ENCODE measurements around the gene PKIB.

The PKIB gene

DNA sequence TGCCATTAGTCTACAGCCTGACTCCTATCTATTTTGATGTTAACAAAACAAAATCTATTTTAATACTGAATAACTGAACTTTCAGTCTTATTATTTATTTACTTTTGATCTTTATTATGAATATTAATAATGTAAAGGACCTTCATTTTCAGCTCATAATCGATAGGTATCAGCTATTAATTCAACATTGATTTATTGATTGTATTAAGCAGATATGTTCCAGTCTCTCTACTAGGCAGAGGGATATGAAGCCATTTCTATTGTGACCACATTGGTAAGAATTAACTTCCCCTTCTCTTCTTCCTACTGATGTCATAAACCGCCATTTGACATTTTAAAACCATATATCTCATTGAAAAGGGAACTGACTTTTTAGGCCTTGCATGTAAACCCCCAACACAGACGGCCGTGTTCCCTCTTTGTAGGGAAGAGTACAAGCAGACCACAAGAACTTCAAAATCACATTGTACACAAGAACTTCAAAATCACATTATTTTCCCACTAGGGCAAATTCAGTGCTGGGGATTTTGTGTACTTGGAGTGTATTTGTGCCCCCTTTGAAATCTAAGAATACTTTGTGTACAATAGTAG is 99.8 kb downstream of the PKIB start:
- DNase-seq (ENCODE audit: low read depth, low spot score): no peak

DNA sequence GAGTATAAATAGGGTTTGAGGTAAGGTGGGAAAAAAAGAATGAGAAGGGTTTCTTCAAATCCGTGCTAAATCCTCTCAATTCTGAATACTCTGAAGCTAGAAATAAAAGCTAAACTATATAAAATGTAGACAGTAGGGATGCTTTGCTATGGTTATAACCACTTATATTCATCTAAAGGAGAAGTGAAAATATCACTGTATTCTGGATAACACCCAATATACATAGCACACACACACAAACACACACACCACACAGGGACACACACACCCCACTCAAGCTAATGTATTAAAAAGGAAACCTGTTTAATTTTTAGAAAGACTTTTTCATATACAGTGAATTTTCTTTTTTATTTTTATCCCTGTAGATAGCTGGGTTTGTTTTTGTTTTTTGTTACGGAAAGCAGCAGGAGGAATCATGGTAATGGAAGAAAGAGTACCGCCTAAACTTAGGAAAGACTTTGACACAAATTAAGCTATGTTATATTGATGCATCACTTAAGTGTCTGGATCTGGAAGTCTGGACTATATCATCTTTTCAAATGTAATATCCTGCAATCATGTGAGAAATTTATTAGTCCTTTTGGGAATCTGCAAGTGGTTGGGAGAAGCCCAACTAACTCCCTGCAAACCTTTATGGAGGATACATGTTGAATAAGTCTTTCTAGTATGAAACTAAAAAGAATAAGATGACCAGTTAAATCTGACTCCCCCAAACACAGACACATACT is 100.9 kb downstream of the PKIB start:
- DNase-seq (ENCODE audit: low read depth, low spot score): no peak

DNA sequence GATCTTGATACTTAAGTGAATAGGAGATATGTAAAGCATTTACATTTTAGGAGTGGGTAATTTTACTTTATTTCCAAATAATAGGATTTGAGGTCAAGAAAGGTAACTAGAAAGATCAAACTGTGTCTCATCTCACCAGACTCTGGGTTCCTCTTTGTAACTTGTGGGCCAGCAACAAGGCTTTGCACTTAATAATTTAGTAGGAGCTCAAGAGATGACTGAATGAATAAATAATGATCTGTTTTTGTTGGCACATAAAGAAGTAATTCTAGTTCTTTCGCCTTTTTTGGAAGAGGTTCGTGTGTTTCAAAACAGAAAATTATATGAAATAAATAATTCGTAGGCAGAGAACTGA is 101.9 kb downstream of the PKIB start:
- DNase-seq (ENCODE audit: low read depth, low spot score): no peak

DNA sequence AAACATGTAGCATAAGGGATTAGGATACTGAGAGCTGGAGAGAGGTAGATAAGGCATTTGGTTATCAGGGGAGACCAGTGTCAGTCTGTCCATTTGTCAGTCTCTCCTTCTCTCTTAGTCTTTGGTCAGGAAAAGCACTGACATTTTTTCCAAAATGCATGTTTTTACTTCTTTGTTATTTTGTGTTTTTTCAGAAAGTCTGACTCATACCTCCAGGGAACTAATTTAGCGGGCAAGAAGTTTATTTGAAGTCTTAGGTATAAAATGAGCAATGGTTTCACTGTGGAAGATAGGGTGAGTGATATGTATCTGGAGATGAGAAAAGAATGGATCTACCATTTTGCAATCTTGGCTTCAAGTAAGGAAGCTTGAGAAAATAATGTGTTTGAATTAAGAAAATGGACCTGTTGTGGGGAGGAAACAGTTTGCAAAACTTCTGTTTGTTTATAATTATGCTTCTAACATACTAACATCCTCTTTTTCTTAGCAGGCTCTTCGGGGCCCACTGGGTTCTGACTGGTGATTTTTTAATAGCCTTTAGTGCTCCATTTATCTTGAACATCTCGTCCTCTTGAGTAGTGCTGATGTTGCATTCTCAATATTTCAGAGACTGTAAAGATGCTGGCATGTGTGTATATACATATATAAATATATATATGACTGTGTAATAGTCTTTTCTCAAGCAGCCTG is 102.4 kb downstream of the PKIB start:
- DNase-seq (ENCODE audit: low read depth, low spot score): no peak

DNA sequence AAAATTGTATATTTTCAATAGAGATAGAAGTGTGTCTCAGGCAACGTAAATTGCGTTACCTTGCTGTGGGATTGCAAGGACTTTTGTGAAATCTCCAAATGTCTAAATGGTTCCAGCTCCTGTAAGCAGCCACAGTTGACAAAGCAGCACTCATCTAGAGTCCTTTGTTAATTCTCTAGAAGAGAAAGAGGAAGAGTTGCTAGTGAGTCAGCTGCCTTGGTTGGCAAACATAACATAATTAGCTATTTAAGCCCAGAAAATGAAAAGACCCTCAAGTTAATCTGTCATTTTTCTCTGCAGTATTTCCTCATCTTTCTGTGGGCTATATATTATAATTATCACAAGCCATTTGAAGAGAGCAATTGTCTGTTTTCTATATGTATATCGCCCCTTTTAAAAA is 102.9 kb downstream of the PKIB start:
- DNase-seq (ENCODE audit: low read depth, low spot score): no peak

DNA sequence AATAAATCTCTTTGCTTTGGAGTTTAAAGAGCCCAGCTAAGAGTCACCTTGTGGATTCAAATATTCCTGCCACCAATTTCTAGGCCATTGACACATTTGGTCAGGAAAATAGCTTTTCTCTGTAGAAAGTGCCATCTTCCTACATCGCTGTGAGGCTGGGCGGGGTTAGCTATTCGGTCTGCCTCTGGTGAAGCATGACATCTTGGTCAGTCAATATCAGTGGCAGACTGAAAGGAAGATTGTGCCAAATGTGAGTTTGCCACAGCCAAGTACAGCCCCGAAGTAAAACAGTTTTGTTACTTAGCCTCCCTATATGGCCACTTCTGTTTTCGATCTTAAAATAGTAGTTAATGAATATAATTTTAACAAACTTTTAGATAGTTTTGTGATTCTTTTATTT is 103.9 kb downstream of the PKIB start:
- DNase-seq (ENCODE audit: low read depth, low spot score): no peak

DNA sequence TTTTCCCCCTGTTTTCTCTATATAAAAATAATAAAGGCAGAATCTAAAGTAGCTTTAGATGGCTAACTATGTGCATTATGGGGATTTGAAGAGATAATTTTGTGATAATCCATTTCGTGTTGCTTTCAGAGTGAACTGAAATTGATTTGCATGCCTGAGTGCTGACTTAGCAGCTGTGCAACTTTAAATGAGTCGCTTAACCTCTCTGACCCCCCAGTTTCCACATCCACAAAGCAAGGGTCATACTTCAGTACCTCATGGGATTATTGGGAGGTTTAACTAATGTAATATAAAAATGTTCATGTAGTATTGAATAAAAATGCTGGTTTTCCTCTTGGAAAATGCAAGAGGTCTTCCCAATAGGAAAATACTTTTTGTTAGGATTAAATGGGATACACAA is 105.5 kb downstream of the PKIB start:
- no peak for DNase-seq (ENCODE audit: low read depth, low spot score)

DNA sequence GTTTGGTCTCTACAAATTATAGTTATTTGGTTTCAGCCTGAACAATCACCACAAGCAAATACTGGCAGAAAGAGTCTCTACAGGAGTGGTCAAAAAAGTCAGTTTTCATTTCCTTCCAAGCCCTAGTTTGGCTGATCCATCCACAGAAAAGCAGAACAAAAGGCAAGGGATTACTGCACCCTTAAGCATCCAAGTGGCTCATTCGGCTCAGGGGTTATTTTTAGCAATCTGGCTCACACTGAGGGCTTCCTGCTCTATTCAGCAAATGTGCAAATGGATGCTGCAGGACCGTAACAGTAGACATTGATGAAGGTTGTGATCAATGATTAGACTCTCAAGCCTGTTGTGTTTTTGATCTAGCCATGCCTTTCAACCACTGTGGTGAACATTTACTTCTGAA is 107.1 kb downstream of the PKIB start:
- no peak for DNase-seq (ENCODE audit: low read depth, low spot score)

DNA sequence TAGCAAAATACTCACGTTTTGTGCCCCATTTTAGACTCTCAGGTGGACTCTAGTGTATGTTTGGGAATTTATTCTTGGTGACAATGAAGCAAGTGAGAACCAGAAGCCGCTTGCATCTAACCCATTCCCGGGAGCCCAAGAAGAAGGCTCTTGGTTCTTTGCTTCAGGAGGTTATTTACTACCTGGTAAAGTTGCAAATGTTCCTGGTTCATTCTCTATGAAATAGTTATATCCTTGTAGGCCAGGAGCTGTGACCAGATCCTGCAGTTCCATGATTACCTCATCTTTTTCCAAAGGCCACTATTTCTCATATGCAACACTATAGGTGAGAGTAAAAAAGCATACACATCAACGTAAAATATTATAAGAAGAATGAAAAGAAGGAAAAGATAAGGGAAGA is 108.4 kb downstream of the PKIB start:
- no peak for DNase-seq (ENCODE audit: low read depth, low spot score)

DNA sequence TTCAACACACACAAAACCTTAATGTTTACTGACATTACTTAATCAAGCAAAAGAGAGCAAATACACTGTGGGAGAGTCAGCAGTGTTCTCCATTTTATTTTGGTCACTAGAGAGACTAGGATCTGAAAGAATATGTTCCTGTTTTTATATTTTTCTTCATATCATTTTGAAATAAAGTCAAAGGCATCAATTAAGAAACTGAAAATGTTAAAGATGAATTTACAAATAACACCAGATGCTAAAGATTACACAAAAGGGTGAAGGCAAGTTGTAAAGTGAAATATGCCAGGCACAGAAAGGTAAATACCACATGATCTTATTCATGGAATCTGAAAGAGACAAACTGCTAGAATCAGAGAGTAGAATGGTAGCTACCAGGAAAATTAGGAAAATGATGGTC is 109.0 kb downstream of the PKIB start:
- no peak for DNase-seq (ENCODE audit: low read depth, low spot score)

DNA sequence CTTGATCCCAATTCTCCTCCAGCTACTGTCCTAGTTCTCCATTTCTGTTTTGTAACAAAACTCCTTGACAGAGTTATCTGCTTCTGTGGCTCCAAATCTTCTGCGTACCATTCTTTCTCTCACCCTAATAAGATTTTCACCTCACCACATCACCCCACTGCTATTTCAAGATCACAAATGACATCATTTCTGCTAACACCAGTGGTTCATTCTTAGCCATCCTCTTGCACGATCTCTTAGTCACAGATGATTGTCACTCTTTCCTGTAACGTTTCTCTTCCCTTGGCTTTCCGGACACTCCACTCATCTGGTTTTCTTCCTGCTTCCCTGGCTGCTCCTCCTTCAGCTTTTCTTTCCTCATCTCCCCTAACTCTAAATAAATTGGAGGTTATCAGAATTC is 112.5 kb downstream of the PKIB start:
- DNase-seq (ENCODE audit: low read depth, low spot score): no peak

DNA sequence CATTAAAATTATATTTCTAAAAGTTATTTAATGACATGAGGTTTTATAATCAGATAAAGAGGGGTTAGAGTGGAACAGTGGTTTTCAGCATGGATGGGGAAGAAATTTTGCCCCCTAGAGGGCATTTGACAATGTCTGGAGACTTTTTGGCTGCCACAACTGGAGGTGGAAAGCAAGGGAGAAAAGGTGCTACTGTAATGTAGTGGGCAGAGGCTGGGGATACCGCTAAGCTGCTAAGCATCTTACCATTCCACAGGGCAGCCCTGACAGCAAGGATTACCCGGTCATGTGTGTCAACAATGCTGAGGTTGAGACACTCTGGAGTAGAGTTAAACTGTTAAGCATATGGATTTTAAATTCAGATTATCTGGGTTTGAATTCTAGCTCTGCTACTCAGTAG is 116.4 kb downstream of the PKIB start:
- DNase-seq (ENCODE audit: low read depth, low spot score): no peak

DNA sequence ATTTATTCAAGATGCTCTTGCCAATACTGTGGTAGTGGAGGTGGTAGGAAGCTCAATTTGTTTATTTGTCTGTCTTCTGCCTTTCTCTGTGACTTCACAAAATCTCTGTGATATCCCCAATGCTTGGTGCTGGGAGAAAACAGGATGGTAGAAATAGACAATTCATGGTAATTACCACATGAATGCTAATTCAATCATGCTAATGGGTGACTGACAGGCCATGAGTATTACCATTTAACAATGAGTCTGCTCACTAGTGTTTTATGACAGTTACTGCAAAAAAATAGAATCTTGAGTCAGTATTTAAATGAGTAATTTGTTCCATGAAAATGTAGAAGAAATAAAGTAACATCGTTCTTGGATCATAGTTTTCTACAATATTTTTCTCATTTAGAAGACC is 117.0 kb downstream of the PKIB start:
- DNase-seq (ENCODE audit: low read depth, low spot score): no peak

DNA sequence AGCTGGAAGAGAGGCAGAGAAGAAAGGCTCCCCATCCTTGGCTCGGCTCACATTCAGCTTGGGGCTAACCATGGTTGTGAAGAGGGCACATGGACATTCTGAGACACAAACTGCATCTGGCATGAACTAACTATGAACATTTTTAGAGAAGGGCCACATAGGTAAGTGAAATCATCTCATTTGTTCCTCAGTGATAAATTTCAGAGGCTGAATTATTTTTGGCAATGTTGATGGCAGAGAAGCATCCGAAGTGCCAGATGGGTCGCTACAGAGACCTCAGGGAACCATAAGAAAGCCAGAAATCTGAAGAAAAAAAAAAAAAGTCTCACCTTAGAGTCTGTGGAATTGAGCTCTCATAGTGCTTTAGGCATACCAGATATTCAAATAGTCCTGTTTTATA is 120.1 kb downstream of the PKIB start:
- no peak for DNase-seq (ENCODE audit: low read depth, low spot score)

DNA sequence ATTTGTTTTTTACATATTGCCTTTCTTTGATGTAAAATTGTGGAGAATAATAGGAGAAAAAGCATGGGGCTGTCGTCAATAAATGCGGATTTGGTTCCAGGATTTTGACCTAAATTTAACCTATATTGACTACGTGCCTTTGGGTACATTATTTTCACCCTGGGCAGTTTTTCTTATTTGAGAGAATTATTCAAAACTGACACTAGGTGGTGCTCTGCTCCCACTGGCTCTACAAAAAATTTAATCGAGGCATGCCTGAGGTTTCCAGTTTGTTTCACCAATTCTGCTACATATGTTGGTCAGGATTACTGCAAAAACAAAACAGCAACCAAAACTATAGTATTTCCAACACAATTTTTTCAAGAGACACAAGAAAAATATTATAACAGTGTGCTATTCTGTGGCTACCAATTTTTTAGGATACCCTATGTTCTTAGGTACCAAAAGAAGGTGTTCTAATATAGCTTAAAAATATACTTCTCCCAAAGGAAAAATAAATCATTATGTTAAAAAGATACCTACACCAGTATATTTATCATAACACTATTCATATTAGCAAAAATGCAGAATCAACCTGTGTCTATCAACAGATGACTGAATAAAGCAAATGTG is 120.7 kb downstream of the PKIB start:
- DNase-seq (ENCODE audit: low read depth, low spot score): no peak

DNA sequence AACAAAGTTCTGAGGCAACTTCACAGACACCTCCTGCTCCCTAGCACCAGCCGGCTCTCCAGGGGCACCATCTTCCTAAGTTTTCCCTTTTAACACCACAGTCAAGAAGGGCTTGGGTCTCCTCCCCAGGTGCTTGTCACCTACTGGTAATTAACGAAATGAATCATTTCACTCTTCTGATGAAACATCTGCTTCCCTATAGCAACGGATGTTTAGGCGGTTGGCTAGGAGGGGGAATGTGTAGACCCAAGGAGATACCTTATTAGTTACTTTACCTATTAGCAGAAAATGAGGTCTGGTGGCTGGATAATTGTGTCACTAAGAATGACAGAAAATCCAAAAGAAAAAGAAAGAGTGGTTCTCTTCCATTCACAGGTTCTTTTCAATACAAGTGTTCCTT is 123.1 kb downstream of the PKIB start:
- DNase-seq (ENCODE audit: low read depth, low spot score): no peak

DNA sequence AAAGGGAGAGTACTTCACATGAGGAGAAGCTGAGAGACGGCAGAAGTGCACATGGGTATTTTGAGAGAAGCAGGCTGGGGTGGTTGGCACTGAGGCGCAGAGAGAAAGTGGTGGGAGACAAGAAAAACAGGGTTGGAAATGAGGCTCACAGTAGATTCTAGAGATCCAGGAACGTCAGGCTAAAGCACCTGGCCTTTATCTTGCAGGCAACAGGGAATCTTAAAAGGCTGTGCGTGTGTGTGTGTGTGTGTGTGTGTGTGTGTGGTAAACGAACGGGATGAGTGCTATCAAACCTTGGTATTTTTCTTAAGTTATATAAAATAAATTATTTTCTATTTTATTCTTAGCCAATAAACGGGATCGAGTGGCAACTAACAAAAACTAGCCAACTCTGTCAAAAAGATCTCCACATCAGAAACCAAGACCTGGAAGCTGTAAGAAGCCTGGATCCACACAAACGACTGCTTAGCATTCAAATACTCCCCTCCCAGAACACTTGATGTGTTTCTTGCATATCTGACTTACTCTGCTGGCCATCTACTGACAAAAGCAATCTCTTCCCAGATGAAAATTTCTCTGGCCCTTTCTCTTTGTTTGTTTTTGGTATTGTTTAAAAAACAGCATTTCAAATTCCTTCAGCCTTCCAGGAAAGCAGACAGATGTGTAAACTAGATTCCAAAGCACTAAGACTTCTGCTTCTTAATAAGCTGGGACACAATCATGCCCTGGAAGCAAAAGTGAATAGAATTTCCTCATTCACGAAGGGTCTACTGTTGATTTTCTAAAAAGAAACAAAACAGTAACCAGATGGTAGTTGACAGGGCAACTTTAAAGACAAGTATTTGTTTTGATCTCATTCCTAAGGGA is 124.6 kb downstream of the PKIB start:
- no peak for DNase-seq (ENCODE audit: low read depth, low spot score)

DNA sequence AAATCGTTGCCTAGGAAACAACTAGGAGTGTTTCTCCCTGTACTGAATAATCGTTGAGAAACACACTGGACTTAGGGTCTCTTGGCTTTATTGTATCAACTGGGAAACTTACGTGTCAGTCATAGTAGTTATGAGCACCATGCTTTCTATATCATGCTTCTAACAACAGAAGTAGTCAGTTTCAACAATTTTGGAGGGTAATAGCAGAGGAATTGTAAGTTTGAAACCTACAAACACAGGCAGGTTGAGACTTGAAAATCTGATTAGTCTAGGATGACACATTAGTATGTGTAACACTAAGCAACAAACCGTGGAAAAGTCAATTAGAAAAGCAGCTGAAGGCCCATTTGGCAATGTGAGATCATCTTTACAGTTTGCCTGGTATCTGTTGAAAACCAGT is 125.4 kb downstream of the PKIB start:
- no peak for DNase-seq (ENCODE audit: low read depth, low spot score)

DNA sequence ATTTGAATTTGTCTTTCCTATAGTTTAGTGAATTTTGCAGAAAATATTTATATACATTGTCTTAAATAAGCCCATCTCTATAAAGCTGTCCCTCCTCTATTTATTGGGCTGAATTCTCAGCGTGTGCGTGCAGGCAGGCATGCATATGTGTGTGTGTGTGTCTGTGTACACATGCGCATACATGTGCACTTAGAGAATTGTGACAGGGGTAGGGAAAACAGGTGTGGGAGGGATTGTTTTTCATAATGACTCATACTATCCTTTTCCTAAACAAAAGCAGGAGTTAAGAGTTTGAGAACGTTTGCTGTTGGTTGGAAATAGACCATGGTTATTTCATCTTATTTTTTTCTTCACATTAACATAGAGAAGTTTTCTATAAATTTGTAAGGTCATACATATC is 126.0 kb downstream of the PKIB start:
- DNase-seq (ENCODE audit: low read depth, low spot score): no peak

DNA sequence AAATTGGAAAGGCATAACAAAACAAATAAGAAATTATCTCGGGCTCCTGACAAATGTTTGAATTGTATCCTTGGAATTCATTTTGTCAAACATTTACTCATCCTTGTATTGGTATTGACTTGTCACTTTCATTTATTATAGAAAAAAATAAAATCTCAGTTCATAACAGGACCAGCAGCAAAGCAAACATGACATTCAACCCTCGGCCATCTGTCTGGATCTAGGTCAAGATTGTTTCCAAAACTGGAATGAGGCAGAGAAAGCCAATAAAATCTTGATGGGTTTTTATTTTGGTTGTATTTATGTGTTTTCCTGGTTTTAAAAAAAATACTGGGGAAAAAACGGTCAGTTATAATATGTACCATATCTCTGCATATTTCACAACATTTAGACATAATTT is 126.4 kb downstream of the PKIB start:
- no peak for DNase-seq (ENCODE audit: low read depth, low spot score)

DNA sequence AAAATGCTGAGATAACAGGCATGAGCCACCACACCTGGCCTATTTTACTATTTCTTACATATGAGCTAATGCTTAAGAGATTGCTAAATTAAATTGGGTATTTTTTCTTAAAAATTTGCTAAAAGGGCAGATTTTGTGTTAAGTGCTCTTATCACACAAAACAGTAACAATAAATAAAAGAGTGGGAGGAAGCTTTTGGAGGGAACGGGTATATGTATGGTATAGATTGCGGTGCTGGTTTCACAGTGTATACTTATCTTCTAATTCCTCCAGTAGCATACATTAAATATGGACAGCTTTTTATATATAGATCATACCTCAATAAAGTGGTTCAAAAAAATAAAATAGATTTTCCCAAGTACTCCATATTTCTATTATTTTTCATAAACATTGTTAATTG is 129.9 kb downstream of the PKIB start:
- DNase-seq (ENCODE audit: low read depth, low spot score): no peak

DNA sequence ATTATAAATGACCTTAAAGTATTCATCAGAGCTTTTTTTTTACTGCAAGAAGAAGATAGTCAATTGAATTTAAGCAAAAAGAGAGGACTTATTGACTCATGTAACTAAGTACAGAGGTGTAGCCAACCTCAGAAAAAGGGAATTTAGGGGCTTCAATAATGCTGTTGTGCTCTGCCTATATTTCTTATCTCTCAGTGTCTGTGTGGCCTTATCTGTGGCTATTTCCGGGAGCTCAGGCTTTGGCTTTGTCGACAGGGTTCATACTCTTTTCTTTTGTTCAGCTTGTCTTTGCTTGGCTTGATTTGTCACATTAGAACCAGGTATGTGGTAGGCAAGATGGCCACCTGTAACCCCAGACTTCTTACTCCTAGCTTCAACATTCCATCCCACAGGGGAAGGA is 130.7 kb downstream of the PKIB start:
- no peak for DNase-seq (ENCODE audit: low read depth, low spot score)

All from activated naive CD8-positive, alpha-beta T cell treated with anti-CD3 and anti-CD28 coated beads, Interleukin-2, amount 50 U/mL, for 16 hours (primary cell).